SK-N-SH (cell line): Measurements from ENCODE around the gene EIF2B4. TPM values are rescaled to one million over a fixed set of nuclear protein-coding genes. Genes with fewer than 3 reads are reported as not detected.

ENCODE experiments used
- CTCF ChIA-PET: fragments of 300-600, 350-600 bp; formaldehyde crosslinking; extraction: SDS; loops from one replicate; lab custom pipeline; 2021; lab: Yijun Ruan, JAX
- POLR2A ChIA-PET: fragments of 350-600 bp; sonication (Branson Sonifier 250); formaldehyde crosslinking; extraction: SDS; loops from one replicate; lab custom pipeline; 2020; ENCODE audit warnings: antibody characterized with exemption, inconsistent platforms; lab: Yijun Ruan, JAX
- DNase-seq: peaks from one replicate; pipeline ENCODE4 v3.0.0; 2012
- H2AFZ ChIP-seq: fragments of 200-600 bp; sonication (generic); 2 replicates; pipeline ENCODE4 v1.8.1; 2016; ENCODE audit warnings: antibody characterized with exemption, mild to moderate bottlenecking, low read depth
- H3F3A ChIP-seq: fragments of 200-600 bp; sonication (generic); replicated peaks from 2 replicates; pipeline ENCODE3; 2016; ENCODE audit warnings: antibody characterized with exemption, mild to moderate bottlenecking; ENCODE audit not compliant: insufficient read depth
- H3K27ac ChIP-seq, 2 experiments: fragments of 200-500 bp in 1 of 2; fragments of 200-600 bp in 1 of 2; sonication (Bioruptor generic) in 1 of 2; sonication (generic), shearing (Covaris generic) in 1 of 2; 2 replicates each; pipeline versions ENCODE4 v1.5.1 to v1.6.1; 2014 to 2016; ENCODE audit warnings: low read depth in 2 of 2, inconsistent platforms in 1 of 2, low read length in 1 of 2, mild to moderate bottlenecking in 1 of 2, mixed read lengths in 1 of 2
- H3K27me3 ChIP-seq: fragments of 200-600 bp; sonication (generic), shearing (Covaris generic); 2 replicates; pipeline ENCODE4 v1.6.1; 2016; ENCODE audit warnings: mixed run types; ENCODE audit not compliant: insufficient read depth
- H3K36me3 ChIP-seq, 2 experiments: fragments of 200-500 bp in 1 of 2; fragments of 200-600 bp in 1 of 2; sonication (Bioruptor generic) in 1 of 2; sonication (generic) in 1 of 2; replicated peaks in 1 of 2; 2 replicates each; pipeline versions ENCODE3 to v1.5.1; 2014 to 2016; ENCODE audit warnings: low read length in 1 of 2, mild to moderate bottlenecking in 1 of 2; ENCODE audit not compliant: insufficient read depth in 2 of 2, control insufficient read depth in 1 of 2
- H3K4me1 ChIP-seq, 2 experiments: fragments of 200-500 bp in 1 of 2; fragments of 200-600 bp in 1 of 2; sonication (Bioruptor generic) in 1 of 2; sonication (generic), shearing (Covaris generic) in 1 of 2; 2 replicates each; pipeline versions ENCODE4 v1.5.1 to v1.6.1; 2014 to 2016; ENCODE audit warnings: low read depth in 1 of 2, low read length in 1 of 2, mixed run types in 1 of 2; ENCODE audit not compliant: insufficient read depth in 2 of 2, control insufficient read depth in 1 of 2
- H3K4me2 ChIP-seq: fragments of 200-600 bp; sonication (generic), shearing (Covaris generic); 2 replicates; pipeline ENCODE4 v1.6.1; 2017; ENCODE audit warnings: mixed run types
- H3K4me3 ChIP-seq, 2 experiments: fragments of 200-500 bp in 1 of 2; fragments of 200-600 bp in 1 of 2; sonication (Bioruptor generic) in 1 of 2; sonication (generic), shearing (Covaris generic) in 1 of 2; 2 replicates each; pipeline versions ENCODE4 v1.5.1 to v1.8.1; 2014 to 2016; ENCODE audit warnings: low read depth in 2 of 2, inconsistent platforms in 1 of 2, low read length in 1 of 2, mild to moderate bottlenecking in 1 of 2, mixed read lengths in 1 of 2, moderate library complexity in 1 of 2
- H3K79me2 ChIP-seq: fragments of 200-600 bp; sonication (generic); 2 replicates; pipeline ENCODE4 v1.8.1; 2017; ENCODE audit warnings: mild to moderate bottlenecking; ENCODE audit not compliant: insufficient read depth
- H3K9ac ChIP-seq: fragments of 200-600 bp; sonication (generic); 2 replicates; pipeline ENCODE4 v1.6.1; 2017; ENCODE audit warnings: mixed run types
- H3K9me2 ChIP-seq: fragments of 200-600 bp; sonication (generic); 2 replicates; pipeline ENCODE4 v1.6.1; 2017; ENCODE audit warnings: mixed run types
- H3K9me3 ChIP-seq: fragments of 200-600 bp; sonication (generic); 2 replicates; pipeline ENCODE4 v1.6.1; 2017; ENCODE audit warnings: mixed run types, mild to moderate bottlenecking, moderate library complexity
- H4K20me1 ChIP-seq: fragments of 200-600 bp; sonication (generic); 2 replicates; pipeline ENCODE4 v1.6.1; 2017; ENCODE audit warnings: mild to moderate bottlenecking, mixed run types; ENCODE audit not compliant: insufficient read depth
- EP300 ChIP-seq, 2 experiments: IDR thresholded peaks; 2 replicates each; pipeline versions ENCODE4 v1.4.0 to v1.6.1; 2012; ENCODE audit warnings: borderline replicate concordance in 1 of 2, low read depth in 1 of 2, low read length in 1 of 2
- EZH2phosphoT487 ChIP-seq: fragments of 200-600 bp; sonication (generic); IDR thresholded peaks from 2 replicates; pipeline ENCODE4 v1.6.1; 2017; ENCODE audit warnings: low read depth, mixed run types, mild to moderate bottlenecking, antibody characterized with exemption, moderate library complexity, borderline replicate concordance
- FOSL2 ChIP-seq: IDR thresholded peaks from 2 replicates; pipeline ENCODE4 v1.4.0; 2012; ENCODE audit warnings: low read depth, mild to moderate bottlenecking, moderate library complexity, borderline replicate concordance
- FOXJ3 ChIP-seq: sonication (generic); formaldehyde crosslinking; IDR thresholded peaks from 2 replicates; pipeline ENCODE4 v1.5.1; 2020; ENCODE audit warnings: mild to moderate bottlenecking, missing genetic modification reagents
- GABPA ChIP-seq: IDR thresholded peaks from 2 replicates; pipeline ENCODE4 v1.4.0; 2012; ENCODE audit warnings: low read depth, mild to moderate bottlenecking
- MAX ChIP-seq: IDR thresholded peaks from 2 replicates; pipeline ENCODE4 v1.4.0; 2012; ENCODE audit warnings: low read depth
- MEF2A ChIP-seq: IDR thresholded peaks from 2 replicates; pipeline ENCODE4 v1.4.0; 2012; ENCODE audit warnings: low read depth, borderline replicate concordance
- NFIC ChIP-seq: IDR thresholded peaks from 2 replicates; pipeline ENCODE4 v1.4.0; 2012; ENCODE audit warnings: borderline replicate concordance
- POLR2AphosphoS5 ChIP-seq: IDR thresholded peaks from 2 replicates; pipeline ENCODE4 v1.6.1; 2012; ENCODE audit warnings: low read depth, low read length
- RCOR1 ChIP-seq: fragments of 150-350 bp; IDR thresholded peaks from 2 replicates; pipeline ENCODE4 v1.6.1; 2017; ENCODE audit warnings: antibody characterized with exemption, low read length
- RFX5 ChIP-seq: IDR thresholded peaks from 2 replicates; pipeline ENCODE4 v1.6.1; 2012; ENCODE audit warnings: mild to moderate bottlenecking, improper control_type of control experiment, low read length
- RXRA ChIP-seq: IDR thresholded peaks from 2 replicates; pipeline ENCODE4 v1.4.0; 2012; ENCODE audit warnings: low read depth, mild to moderate bottlenecking, borderline replicate concordance
- SMC3 ChIP-seq: IDR thresholded peaks from 2 replicates; pipeline ENCODE4 v1.6.1; 2012; ENCODE audit warnings: low read depth, low read length, improper control_type of control experiment
- TAF1 ChIP-seq: IDR thresholded peaks from 2 replicates; pipeline ENCODE4 v1.6.1; 2012; ENCODE audit warnings: low read depth, mild to moderate bottlenecking, low read length, moderate library complexity, borderline replicate concordance
- TEAD4 ChIP-seq: IDR thresholded peaks from 2 replicates; pipeline ENCODE4 v1.4.0; 2012; ENCODE audit warnings: mild to moderate bottlenecking, borderline replicate concordance; ENCODE audit not compliant: insufficient read depth
- whole genome bisulfite sequencing: methylation state at CpG from one replicate; pipeline ENCODE4 v1.1.6; 2017; ENCODE audit warnings: low lambda C conversion rate; 5-methylcytosine and 5-hydroxymethylcytosine counted together
- polyA plus RNA-seq, 3 experiments: library from polyadenylated mRNA; depleted of rRNA; stranded (reverse); fragments of >200 nt; gene quantifications; 2 replicates each; pipeline ENCODE4 v1.2.3, GENCODE V29; 2012
- TF ChIP-seq, protein P1 (sequence below): IDR thresholded peaks from 2 replicates; pipeline ENCODE4 v1.4.0; 2012; ENCODE audit warnings: low read depth, borderline replicate concordance
- TF ChIP-seq, protein P2 (sequence below): IDR thresholded peaks from 2 replicates; pipeline ENCODE4 v1.6.1; 2012; ENCODE audit warnings: mild to moderate bottlenecking, low read depth, low read length, moderate library complexity
- TF ChIP-seq, protein P3 (sequence below): fragments of 150-350 bp; IDR thresholded peaks from 2 replicates; pipeline ENCODE4 v1.6.1; 2017; ENCODE audit warnings: antibody characterized with exemption, low read length, low read depth, borderline replicate concordance

Gene EIF2B4
- polyA plus RNA-seq, 1 of the 3 experiments (the other 2 are of a cell fraction), result 51.7 TPM

- peaks cover 5 to 19% of the 10 kb centered on the region in 2 experiments for H3K36me3 ChIP-seq
- no peaks in the 10 kb centered on the region for H3K9me2 ChIP-seq
- H3K27me3 ChIP-seq, result no peaks in the 10 kb centered on the region
- H3K79me2 ChIP-seq, result peaks cover 12% of the 10 kb centered on the region; the same call in 1 of the 2 replicates
- H3K4me2 ChIP-seq, result no peak overlapping the region
- no peak overlapping the region for H2AFZ ChIP-seq
- no peak for TF ChIP-seq FOSL2
- TF ChIP-seq RFX5, result no peak
- no peak for TF ChIP-seq SMC3
- TF ChIP-seq MAX, result no peak
- no peak for TF ChIP-seq TEAD4
- TF ChIP-seq EZH2phosphoT487, result no peak
- no peak for TF ChIP-seq MEF2A
- TF ChIP-seq, protein P1, sequence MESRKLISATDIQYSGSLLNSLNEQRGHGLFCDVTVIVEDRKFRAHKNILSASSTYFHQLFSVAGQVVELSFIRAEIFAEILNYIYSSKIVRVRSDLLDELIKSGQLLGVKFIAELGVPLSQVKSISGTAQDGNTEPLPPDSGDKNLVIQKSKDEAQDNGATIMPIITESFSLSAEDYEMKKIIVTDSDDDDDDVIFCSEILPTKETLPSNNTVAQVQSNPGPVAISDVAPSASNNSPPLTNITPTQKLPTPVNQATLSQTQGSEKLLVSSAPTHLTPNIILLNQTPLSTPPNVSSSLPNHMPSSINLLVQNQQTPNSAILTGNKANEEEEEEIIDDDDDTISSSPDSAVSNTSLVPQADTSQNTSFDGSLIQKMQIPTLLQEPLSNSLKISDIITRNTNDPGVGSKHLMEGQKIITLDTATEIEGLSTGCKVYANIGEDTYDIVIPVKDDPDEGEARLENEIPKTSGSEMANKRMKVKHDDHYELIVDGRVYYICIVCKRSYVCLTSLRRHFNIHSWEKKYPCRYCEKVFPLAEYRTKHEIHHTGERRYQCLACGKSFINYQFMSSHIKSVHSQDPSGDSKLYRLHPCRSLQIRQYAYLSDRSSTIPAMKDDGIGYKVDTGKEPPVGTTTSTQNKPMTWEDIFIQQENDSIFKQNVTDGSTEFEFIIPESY, result no peak
- TF ChIP-seq GABPA, result no peak
- TF ChIP-seq NFIC, result no peak
- no peak for TF ChIP-seq TAF1
- TF ChIP-seq, protein P2, sequence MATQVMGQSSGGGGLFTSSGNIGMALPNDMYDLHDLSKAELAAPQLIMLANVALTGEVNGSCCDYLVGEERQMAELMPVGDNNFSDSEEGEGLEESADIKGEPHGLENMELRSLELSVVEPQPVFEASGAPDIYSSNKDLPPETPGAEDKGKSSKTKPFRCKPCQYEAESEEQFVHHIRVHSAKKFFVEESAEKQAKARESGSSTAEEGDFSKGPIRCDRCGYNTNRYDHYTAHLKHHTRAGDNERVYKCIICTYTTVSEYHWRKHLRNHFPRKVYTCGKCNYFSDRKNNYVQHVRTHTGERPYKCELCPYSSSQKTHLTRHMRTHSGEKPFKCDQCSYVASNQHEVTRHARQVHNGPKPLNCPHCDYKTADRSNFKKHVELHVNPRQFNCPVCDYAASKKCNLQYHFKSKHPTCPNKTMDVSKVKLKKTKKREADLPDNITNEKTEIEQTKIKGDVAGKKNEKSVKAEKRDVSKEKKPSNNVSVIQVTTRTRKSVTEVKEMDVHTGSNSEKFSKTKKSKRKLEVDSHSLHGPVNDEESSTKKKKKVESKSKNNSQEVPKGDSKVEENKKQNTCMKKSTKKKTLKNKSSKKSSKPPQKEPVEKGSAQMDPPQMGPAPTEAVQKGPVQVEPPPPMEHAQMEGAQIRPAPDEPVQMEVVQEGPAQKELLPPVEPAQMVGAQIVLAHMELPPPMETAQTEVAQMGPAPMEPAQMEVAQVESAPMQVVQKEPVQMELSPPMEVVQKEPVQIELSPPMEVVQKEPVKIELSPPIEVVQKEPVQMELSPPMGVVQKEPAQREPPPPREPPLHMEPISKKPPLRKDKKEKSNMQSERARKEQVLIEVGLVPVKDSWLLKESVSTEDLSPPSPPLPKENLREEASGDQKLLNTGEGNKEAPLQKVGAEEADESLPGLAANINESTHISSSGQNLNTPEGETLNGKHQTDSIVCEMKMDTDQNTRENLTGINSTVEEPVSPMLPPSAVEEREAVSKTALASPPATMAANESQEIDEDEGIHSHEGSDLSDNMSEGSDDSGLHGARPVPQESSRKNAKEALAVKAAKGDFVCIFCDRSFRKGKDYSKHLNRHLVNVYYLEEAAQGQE, result no peak
- TF ChIP-seq, protein P3, sequence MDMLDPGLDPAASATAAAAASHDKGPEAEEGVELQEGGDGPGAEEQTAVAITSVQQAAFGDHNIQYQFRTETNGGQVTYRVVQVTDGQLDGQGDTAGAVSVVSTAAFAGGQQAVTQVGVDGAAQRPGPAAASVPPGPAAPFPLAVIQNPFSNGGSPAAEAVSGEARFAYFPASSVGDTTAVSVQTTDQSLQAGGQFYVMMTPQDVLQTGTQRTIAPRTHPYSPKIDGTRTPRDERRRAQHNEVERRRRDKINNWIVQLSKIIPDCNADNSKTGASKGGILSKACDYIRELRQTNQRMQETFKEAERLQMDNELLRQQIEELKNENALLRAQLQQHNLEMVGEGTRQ, result no peak
- TF ChIP-seq RXRA, result no peak
- TF ChIP-seq RCOR1, result no peak
- no peak for TF ChIP-seq FOXJ3 (CRISPR knock-in tag)
- no peak for TF ChIP-seq EP300 (IDR thresholded peaks at IDR 0.05; ENCODE audit: borderline replicate concordance in 1 of 2, low read depth in 1 of 2, low read length in 1 of 2)
- no peak for TF ChIP-seq POLR2AphosphoS5
- 91% methylated on average over 8 of the region's 8 CpGs for WGBS
- H3K27ac ChIP-seq, result no peak overlapping the region
- no peaks in the 10 kb centered on the region for H3F3A ChIP-seq
- CTCF ChIA-PET, result interaction anchor here (1.3 to 5.2 kb wide), 4 partner anchors 11 to 216 kb away, joined by 3 to 43 read pairs (median 6); no protein-coding TSS in a partner anchor
- no peak for DNase-seq
- H3K9ac ChIP-seq, result no peak overlapping the region
- POLR2A ChIA-PET, result interaction anchor here (0.6 to 1.8 kb wide), 3 partner anchors 8 to 35 kb away, joined by 3 to 11 read pairs (median 6); partner anchors contain the start of gene MPV17
- H3K4me1 ChIP-seq, result peaks cover 0 to 10% of the 10 kb centered on the region in 2 experiments; a peak in 1 of 4 replicates
- no peak overlapping the region for H3K4me3 ChIP-seq
- no peaks in the 10 kb centered on the region for H4K20me1 ChIP-seq
- H3K9me3 ChIP-seq, result no peaks in the 10 kb centered on the region
Measured at GRCh38 chr2:27315122-27315521, 55.0 kb downstream of the EIF2B4 start.
